Body of pancreas (tissue), 4 donors: ENCODE results near the gene RAC2. TPM values are rescaled to one million over a fixed set of nuclear protein-coding genes. Genes with fewer than 3 reads are reported as not detected.

Experiments used
- ATAC-seq: fragments of 150-250 bp; one replicate; pipeline ENCODE4 v1.9.1; 2016
- DNase-seq, 4 donors: peaks; one replicate each; pipeline ENCODE4 v3.0.0-alpha.2; 2019
- H3K27ac ChIP-seq, 4 donors: fragments of 200-600 bp; sonication (generic); 1 replicate in 3 of 4; 2 replicates in 1 of 4; pipeline versions ENCODE4 v1.5.1 to v1.6.1; 2016 to 2019; ENCODE audit warnings: mild to moderate bottlenecking in 1 of 4, mixed read lengths in 1 of 4, moderate library complexity in 1 of 4
- H3K27me3 ChIP-seq, 2 donors: fragments of 200-600 bp; sonication (generic); one replicate each; pipeline ENCODE4 v1.6.0; 2016; ENCODE audit warnings: mild to moderate bottlenecking in 1 of 2
- H3K36me3 ChIP-seq, 2 donors: fragments of 200-600 bp; sonication (generic); replicated peaks in 1 of 2; 2 replicates each; pipeline ENCODE4 v1.5.1; 2016; ENCODE audit warnings: low read depth in 2 of 2; ENCODE audit not compliant: insufficient read depth in 1 of 2
- H3K4me1 ChIP-seq: fragments of 200-600 bp; sonication (generic); one replicate; pipeline ENCODE4 v1.6.0; 2016
- H3K4me3 ChIP-seq, 2 donors: fragments of 200-600 bp; sonication (generic); 1 replicate in 1 of 2; 2 replicates in 1 of 2; pipeline ENCODE4 v1.5.1; 2016 to 2019
- H3K9me3 ChIP-seq, 3 donors: fragments of 200-600 bp; sonication (generic); 1 replicate in 2 of 3; 2 replicates in 1 of 3; pipeline ENCODE4 v1.5.1; 2016
- CTCF ChIP-seq, 7 experiments: fragments of 450-650 bp in 4 of 7; fragments of 200-600 bp in 3 of 7; sonication (generic) in 3 of 7; IDR thresholded peaks; one replicate each; pipeline ENCODE4 v1.5.1; 2016 to 2019; ENCODE audit warnings: antibody characterized with exemption in 7 of 7
- POLR2A ChIP-seq, 3 donors: fragments of 450-650 bp; IDR thresholded peaks; one replicate each; pipeline ENCODE4 v1.6.1; 2016; ENCODE audit warnings: antibody characterized with exemption in 3 of 3, mild to moderate bottlenecking in 2 of 3
- WGBS, 2 donors: methylation state at CpG; one replicate each; pipeline ENCODE4 v1.1.5; 2017; 5-methylcytosine and 5-hydroxymethylcytosine counted together
- intact Hi-C: fragments of 100-400 bp; cut with DNase I; formaldehyde crosslinking; loops from one replicate; pipeline ENCODE4 v1.15.1; 2023
- total RNA-seq, 2 donors: library from RNA; depleted of rRNA; stranded (reverse); fragments of >200 nt; gene quantifications; one replicate each; pipeline ENCODE4 v1.1.0, GENCODE V29; 2016

RAC2 gene
- total RNA-seq, 2 donors from 2014 or later, result 4.3 to 4.9 TPM

DNA sequence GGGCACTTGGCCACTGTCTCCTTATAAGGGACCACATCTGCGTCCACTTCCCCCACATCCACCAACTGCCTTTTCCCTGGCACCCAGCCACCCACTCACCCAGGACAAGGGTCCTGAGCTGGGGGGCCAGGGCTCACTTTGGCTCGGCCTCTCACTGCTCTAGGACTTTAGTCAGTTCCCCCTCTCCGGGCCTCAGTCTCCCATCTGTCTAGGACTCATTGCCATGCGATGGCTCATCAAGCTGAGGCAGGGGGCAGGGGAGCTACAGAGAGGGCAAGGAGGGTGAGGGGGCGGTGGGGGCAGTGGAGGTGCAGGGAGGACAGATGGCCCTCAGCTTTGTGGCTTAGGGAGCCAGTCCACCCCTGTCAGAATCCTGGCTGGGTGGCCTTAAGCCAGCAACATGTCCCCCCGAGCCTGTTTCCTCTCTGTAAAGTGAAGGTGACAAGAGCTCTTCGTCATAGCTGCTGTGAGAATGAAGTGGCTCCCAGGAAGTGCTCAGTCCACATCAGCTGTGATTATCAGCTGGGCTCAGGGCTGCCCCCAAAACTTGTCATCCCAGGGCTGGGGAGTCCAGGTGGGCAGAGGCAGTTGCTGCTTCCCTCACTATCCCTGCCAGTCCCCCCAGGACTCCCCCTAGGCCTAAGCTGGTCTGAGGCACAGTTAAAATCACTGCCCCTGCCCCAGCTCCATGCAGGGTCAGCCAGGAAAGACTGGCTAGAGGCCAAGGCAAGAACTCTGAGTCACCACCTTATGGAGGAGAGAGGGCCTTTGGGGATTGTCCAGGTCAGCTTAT is 14.9 kb downstream of the RAC2 start:
- Histone ChIP-seq H3K4me1 (peaks cover 15% of the 10 kb centered on the region), H3K36me3 (no peaks in the 10 kb centered on the region), H3K4me3 (no peak overlapping the region), H3K27ac (peak overlapping the region in 2 of 4 donors; percentile 18 to 25), H3K27me3 (no peaks in the 10 kb centered on the region), H3K9me3 (no peaks in the 10 kb centered on the region)
- intact Hi-C loops, result no loop called here
- DNase-seq (peak in 2 of 4 donors; percentile 26 to 53), ATAC-seq (peak; percentile 8)
- WGBS, 2 donors, result 74 to 77% methylated on average over 6 to 7 of the region's 7 CpGs
- TF ChIP-seq POLR2A (IDR thresholded peaks at IDR 0.05), result no peak
- no peak for TF ChIP-seq CTCF (IDR thresholded peaks at IDR 0.05)

GRCh38 chr22:37228106-37229011 is 15.7 kb downstream of the RAC2 start:
- Histone ChIP-seq H3K4me3 (no peak overlapping the region), H3K27ac (peak overlapping the region in 1 of 4 donors; percentile 16), H3K27me3 (no peaks in the 10 kb centered on the region), H3K36me3 (no peaks in the 10 kb centered on the region), H3K4me1 (peaks cover 15% of the 10 kb centered on the region), H3K9me3 (no peaks in the 10 kb centered on the region)
- no peak for TF ChIP-seq POLR2A (IDR thresholded peaks at IDR 0.05)
- no peak for TF ChIP-seq CTCF (IDR thresholded peaks at IDR 0.05)
- WGBS, 2 donors, result 61 to 88% methylated on average over 18 of the region's 20 CpGs
- DNase-seq (peak in 2 of 4 donors; percentile 22 to 63), ATAC-seq (peak; percentile 13)
- intact Hi-C loops, result no loop called here

DNA sequence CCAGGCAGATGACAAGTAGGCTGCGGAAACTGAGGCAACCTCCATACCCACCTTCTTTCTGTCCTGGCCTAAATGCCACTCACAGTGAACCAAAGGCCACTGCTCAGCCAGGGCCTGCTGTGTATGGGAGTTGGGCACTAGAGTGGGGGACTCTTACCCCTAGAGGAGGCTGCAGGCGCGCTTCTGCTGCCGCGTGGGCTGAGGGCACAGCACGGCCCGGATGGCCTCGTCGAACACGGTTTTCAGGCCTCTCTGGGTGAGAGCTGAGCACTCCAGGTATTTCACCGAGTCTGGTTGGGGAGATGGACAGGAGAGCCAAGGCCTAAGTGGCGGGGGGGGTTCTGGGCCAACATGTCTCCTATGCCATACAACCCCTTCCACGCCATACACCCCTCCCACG is 17.6 kb downstream of the RAC2 start:
- no peaks in the 10 kb centered on the region for H3K27me3 ChIP-seq
- intact Hi-C loops, result no loop called here
- H3K9me3 ChIP-seq, result no peaks in the 10 kb centered on the region
- no peak for DNase-seq
- 72 to 85% methylated on average over 6 to 14 of the region's 14 CpGs for WGBS, 2 donors
- no peaks in the 10 kb centered on the region for H3K36me3 ChIP-seq
- H3K27ac ChIP-seq, result no peak overlapping the region
- H3K4me3 ChIP-seq, result no peak overlapping the region
- no peak for TF ChIP-seq POLR2A (IDR thresholded peaks at IDR 0.05)
- no peak for TF ChIP-seq CTCF (IDR thresholded peaks at IDR 0.05)
- H3K4me1 ChIP-seq, result peaks cover 15% of the 10 kb centered on the region
- no peak for ATAC-seq

- H3K27me3 ChIP-seq, result no peaks in the 10 kb centered on the region
- intact Hi-C loops, result no loop called here
- H3K27ac ChIP-seq, result no peak overlapping the region
- H3K36me3 ChIP-seq, result no peaks in the 10 kb centered on the region
- TF ChIP-seq CTCF (IDR thresholded peaks at IDR 0.05), result no peak
- TF ChIP-seq POLR2A (IDR thresholded peaks at IDR 0.05), result no peak
- peaks cover 14% of the 10 kb centered on the region for H3K4me1 ChIP-seq
- WGBS, 2 donors, result 72 to 81% methylated on average over 4 of the region's 4 CpGs
- no peak overlapping the region for H3K4me3 ChIP-seq
- ATAC-seq (no peak), DNase-seq (no peak)
- H3K9me3 ChIP-seq, result no peaks in the 10 kb centered on the region
Observed at GRCh38 chr22:37226087-37226486, 18.0 kb downstream of the RAC2 start.
